Bone marrow (tissue), 2 donors: ENCODE results near the gene SUGCT.

Source experiments
- DNase-seq, 2 donors: peaks; one replicate each; lab custom pipeline; 2025; lab: John Stamatoyannopoulos, UW

SUGCT gene

DNA sequence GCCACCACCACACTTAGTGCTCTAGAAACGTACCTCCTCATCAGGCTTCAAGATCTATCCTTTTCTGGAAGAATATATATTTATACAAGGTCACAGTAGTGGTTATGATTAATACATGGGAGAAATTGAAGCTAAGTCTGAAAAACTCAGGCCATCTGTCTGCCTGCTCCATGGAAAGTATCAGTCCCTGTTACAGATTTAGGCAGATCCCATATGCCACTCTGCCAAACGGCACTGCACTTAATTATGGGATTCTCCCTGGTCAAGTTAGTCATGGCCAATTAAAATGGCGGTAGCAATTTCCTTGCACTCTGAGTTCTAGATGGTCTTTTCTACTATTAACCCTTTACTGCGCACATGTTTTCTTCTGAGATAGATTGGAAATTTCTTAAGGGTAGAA lies 740.0 kb downstream of the SUGCT start:
- no peak for DNase-seq

DNA sequence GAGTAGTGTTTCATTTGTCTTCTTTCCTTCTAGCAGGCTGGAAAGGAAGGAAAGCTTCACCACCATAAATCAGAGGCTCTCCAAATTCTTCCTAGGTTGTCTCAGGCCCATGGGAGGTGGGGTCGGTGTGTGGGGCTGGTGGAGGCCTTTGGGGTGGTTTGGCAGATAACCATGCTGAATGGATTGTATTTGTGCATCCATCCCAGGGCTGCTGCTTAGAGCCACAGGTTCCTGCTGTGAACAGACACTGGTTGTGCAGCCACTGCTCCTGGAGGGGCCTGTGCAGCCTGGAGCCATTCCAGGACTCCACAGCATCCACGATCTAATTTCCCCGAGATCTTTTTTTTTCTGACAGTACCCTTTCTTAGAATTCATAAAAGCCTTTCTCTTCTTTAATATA lies 741.8 kb downstream of the SUGCT start:
- no peak for DNase-seq

DNA sequence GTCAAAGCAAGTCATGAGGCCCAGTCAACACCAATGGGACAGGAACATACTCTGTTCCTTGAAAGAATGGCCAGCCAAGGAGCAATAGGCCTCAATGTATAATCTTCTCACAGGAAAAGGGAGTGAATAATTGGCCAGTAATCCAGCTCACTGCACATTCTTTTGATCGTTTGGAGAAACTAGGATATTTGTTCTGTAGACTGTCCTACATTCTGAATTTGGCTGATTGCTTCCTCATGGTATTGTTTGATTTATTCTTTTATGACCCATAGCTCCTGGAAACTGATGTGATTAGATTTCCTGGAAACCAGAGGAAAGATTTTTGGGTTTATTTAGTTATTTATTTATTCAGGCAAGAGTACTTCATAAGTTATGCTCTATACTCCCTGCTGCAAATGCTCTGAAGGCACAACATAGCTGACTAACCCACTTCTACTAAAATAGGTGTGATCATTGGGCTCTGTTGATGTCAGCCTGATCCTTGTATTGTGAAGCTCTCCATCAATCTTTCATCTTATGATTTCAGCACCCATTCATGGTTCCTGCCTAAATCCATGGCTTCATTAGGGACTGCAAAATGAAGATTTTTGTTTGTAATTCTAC lies 745.2 kb downstream of the SUGCT start:
- no peak for DNase-seq

DNA sequence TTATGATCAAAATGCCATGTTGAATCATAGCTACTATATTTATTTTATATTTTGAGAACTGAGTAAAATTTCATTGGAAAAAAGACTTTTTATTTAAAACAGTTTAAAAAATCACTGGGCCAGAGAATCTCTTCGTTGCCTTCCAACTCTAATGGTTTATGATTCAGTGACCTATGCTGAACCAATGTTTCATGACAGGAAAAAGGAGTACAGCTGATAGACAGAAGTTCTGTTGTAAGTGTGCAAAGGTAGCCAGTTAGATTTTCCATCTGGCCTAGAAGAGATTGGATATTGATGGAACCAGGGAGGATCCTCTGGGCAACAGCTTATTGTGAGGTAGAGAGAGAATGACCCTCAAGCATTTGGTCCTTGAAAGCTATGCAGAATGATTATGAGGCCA lies 745.8 kb downstream of the SUGCT start:
- no peak for DNase-seq

DNA sequence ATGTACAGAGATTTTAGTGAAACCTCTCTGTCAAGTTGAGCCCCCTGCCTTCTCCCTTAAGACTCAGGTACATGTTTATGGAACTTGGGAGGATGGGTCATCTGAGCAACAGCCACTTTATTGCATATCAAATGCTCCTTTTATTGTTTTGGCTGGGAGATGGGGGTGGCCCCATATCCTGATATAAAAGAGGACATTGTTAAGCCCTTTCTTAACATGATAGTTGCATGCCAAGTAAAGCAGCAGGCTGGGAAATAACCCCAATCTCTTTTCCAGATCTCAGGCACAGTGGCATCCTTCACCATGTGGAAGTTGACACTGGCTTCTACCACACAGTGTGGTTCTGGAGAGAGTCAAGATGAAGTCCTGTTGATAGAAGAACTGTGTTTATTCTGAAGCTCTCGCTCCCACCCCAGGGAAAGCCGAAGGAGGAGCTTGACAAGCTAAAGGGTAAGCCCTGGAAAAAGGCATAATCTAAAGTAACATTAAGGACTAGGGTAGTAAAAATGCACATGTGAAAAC lies 746.7 kb downstream of the SUGCT start:
- no peak for DNase-seq

DNA sequence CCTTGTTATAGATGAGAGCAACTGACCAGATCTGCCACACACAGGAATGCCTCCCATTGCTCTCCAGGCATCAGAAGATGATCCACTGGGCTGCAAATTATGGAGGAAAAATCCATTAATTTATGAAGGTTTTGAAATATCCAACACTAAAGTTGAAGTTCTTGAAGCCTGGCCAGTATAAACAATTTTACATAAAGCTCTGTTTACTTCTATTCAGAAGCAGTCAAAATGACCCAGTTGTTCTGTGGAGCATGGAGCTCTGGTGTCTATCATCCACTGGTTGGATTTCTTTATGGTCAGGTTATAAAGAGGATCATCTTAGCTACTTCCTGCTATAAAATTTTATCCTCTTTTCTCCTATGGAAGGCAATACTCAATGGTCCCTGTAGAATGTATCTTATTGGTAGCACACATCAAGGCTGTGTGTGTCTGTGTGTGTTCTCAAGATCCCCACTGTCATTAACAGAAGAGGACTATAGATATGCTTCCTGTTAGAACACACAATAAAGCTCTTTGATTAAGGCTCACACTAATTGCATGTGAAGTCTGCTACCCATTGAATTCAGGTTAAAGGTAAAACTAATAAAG lies 747.4 kb downstream of the SUGCT start:
- no peak for DNase-seq

DNA sequence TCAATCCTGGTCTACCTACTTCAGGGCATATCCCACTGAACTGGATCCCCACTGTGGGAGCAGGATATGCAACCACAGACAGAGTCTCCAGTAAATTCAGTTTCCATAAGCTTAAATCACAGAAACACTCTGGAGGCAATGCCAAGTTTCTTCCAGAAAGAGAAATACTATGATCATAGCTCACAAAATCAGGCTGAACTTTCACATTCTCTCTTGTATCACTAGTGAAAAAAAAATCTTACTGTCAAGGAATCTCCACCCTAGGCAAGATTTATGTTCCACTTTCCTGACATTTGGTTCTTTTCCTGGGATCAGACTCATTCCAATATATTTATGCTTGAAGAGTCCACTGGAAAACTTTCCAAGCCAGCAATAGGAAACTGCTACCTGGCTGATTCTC lies 749.0 kb downstream of the SUGCT start:
- no peak for DNase-seq

DNA sequence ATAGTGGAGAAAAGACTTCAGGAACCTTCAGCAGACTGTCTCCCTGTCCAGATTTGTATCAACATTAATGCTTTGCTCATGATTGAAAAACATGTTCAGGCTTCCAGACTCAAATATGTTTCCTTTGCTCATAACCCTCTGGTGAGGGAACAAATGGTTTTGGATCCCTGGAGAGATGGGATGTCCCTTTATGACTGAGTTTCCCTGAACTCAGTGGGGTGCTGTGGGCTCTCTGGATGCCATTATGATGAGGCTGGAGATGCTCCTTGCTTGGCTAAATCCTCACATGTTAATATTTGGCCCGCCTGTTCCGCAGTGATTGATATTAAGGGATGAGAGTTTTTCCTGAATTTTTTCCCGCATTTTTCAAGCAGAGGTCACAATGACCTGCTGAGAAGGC lies 749.4 kb downstream of the SUGCT start:
- DNase-seq = no peak

DNA sequence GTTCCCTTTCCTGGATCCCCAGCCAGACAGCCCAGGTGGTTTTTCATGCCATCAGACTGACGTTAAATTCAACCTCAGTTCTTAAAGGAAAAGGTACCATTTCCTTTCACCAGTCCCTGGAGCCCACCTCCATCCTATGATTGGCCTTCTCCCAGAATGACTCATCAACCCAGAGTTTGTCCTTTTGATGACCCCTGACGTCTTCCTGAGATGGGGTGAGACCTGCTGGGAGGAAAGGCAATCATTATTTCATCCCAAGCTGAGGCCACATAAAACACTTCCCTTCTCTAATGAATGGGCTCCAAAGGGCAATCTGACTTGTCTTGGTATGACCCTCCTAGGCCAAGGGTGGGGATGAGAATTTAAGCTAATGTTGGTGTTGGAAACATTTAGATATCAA lies 750.7 kb downstream of the SUGCT start:
- no peak for DNase-seq

DNA sequence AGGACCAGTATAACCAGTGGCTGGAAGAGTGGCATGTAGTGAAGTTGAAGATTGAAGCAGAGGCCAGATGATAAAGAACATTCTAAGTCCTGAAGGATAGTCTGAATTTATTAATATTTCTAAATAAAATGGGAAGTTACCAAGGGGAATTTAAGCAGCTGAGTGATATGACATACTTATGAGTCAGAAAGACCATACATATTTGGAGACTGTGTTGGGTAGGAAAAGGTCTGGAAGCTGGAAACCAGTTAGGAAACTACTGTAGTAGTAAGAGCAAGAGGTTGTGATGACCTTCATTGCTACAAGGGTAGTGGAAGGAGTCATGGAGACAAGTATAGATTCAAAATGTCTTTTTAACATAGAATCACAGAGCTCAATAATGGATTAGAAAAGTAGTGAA lies 752.3 kb downstream of the SUGCT start:
- no peak for DNase-seq

DNA sequence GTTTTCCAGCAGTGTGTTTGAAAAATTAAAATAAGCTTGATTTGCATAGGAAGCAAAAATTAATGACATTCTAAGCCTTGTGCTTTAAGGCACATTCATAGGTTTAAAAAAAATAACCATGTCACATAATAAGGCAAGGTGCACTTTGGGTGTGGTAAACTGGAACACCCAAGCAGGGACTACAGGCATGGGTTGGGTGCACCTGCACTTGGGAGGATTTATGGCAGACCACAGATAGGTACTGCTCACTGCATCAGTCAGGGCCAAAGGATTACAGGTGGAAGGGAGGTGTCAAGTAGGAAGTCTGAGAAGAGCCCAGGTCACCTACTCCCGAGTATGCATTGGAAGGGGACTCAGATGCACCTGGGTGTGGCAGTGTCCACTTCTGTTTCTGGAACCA lies 753.7 kb downstream of the SUGCT start:
- DNase-seq = no peak

DNA sequence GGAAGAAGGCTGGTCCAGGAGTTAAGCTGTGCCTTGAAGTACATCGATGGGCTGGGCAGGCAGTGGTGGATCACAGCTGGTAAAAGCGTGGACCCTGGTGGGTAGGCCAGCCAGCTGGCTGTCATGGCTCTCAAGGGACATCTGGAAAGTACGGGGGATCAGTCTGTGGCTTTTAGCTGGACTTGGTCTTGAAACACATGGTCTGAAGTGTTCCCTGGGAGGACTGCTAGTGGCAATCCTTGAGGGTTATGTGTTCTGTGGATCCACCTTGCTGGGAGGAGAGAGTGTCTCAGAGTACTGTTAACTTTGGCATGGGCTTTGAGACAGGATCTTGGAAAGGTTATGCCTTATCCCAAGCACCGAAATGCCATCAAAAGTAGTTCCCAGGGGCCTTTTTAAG lies 754.3 kb downstream of the SUGCT start:
- no peak for DNase-seq

DNA sequence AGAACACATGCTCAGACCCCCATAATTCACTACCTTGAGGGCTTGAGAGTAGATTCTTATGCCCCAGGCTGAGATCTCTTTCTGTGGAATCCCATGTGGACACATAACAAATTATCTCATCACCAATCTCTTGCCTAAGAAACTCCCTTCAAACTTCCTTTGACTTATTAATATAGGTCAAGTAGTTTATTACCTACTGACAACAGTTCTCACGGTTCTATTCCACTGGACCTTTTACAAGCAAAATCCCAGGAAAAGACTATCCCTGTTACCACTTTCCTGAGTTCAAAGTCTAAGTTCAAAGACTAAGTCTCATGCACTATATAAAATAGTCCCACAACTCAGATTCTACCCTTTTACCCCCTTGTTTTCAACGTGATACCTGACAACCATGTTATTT lies 754.7 kb downstream of the SUGCT start:
- DNase-seq = no peak

DNA sequence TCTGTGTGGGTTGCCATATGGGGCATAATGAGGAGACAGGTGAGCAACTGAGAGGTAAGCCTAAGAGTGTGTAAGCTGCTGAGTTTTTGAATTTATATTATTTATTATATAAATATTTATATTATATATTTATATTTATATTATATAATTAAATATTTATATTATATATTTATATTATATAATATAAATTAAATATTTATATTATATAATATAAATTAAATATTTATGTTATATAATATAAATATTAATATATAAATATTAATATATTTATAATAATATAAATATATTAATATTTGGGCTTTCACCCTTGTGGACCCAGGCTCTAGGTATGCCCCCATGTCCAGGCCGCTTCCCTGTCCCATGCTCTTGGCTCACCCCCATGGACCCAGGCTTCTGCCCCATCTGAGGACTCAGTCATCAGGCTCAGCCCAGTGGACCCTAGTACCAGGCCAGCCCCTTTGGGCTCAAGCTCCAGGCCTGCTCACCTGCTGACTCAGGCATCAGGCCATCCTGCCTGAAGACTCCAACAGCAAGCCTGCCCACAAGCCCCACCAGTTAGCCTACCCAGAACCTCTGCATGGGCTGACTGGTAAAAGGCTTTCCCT lies 755.4 kb downstream of the SUGCT start:
- DNase-seq = no peak

DNA sequence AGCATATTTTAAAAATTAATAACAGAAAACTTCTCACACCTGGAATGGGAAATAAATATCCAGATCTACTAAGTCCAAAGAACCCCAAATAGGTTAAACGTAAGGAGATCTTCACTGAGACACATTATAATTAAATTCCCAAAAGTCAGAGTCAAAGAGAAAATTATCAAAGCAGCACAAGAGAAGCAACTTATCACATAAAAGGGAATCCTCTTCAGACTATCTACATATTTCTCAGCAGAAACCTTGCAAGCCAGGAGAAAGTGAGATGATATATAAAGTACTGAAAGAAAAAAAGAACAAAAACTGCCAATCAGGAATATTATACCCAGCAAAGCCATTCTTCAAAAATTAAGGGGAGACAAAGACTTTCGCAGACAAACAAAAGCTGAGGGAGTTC lies 756.4 kb downstream of the SUGCT start:
- no peak for DNase-seq

DNA sequence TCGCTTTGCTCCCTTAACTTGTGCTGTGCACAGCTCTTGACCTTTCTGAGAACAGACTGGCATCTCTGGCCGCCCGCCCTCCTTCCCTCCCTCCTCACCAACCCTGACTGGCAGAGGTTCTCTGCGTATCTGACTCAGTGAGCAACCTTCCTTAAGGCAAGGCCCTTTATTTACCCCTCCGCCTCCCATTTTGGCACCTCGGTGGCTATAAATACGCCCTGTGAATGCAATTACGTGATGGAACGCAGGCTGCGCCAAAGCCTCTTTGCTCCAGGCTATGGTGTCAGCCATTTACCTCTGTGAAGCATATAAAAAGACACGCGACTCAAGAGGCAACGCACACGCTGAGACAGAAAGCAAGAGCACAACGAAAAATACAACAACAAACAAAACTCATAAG lies 764.3 kb downstream of the SUGCT start:
- DNase-seq = no peak

DNA sequence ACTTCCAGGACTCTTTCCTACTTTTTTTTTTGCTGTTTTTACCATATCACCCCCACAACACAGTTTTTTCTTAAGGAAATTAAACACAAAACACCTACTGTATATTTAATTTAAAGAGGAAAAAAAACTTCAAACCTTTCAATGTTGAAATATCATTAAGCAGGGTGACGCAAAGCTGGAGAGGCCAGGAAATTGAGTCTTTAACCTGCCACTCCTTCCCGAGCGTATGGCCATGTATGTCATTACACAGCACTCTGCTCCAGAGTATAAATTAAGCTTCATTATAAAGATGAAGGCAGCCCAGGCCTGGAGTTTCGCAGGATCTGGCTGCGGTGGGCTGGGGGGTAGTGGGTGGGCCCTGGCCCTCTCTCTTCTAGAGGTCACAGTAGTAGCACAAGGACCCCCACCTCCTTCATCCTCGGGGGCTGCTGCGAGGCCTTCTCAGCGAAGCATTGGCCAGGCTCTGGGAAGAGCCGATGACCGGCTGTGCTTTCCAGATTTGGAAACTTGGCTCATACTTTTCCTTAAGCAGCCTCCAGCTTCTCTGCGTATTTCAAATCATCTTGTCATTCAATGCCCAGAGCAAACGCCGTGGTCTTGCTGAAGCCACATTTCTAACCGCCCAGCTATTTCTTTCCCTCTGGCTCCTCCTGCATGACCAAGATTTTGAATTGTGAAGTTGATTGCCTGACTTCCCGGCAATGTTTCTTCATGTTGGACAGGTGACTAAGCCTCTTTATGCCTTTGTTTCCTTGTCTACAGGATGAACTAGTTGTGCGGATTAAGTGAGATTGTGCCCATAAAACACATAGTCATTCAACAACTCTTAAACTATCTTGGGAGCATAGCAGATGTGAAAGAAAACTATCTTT lies 765.1 kb downstream of the SUGCT start:
- no peak for DNase-seq

DNA sequence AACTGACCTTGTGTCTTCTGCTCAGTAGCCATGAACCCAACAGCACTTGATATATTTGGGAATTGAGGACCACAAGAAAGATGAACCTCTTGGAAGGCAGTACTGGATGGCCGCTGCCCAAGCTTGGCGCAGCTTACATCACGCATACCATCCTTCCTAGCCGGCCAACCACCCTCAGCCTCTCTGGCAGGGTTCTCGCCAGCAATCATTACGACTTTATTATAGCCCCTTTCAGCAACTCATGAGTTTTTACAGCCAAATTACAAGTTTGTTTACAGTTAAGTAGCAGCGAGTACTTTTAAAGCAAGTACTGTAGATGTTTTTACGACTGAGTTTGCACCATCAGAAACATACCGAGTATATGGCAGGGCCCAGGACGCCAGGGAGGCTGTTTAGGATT lies 769.1 kb downstream of the SUGCT start:
- no peak for DNase-seq

DNA sequence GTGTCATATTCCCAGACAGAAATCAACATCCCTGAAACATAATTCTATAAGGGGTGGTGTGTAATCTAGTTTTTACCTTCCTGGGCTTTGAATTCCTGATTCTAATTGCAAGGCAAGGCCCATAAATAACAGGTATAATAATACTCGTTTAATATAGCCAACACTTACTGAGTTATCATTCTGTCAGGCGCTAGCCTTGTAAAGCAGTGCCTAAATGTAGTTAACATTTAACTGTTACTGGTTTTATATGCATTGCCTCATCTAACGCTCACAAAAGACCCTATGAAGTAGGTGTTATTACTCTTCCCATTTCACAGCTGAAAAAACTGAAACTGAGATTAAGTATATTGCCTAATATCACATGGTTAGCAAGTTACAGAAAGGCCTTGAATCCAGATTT lies 772.5 kb downstream of the SUGCT start:
- DNase-seq = no peak

DNA sequence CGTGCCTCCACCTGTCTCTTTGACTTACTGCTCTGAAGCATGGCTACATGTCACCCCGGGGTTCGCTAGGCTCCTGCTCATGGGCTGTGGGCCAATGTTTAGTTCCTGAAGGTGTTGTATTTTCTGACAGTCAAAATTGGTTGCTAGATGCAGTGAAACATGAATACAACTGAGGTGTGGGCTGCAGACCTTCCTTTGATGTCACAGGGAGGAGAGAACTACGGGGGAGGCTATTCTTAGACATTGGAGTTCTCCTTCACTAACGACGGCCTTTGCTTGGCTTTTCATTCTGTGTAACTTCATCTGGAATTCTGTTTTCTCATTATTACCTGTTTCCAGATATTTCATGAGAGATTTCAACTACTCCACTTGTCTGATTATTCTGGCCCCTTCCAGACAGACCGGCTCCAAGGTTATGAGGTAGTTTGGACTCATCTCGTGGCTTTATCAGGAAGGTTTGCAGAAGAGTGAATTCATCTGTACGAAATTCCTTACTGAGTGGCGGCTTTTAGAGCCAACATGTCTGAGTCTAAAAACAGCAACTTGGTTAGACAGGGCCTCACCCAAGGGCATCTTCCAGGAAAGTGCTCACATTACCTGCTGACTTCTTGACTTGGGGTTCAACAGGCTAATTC lies 774.7 kb downstream of the SUGCT start:
- no peak for DNase-seq
